Embryonic facial prominence (tissue), 1 donor: Measurements from ENCODE around the gene HIVEP3.

Source experiments
- DNase-seq: peaks from one replicate; pipeline ENCODE4 v3.0.0-alpha.2; 2016; ENCODE audit errors: extremely low spot score

HIVEP3 gene

GRCh38 chr1:41813226-41813625, 105.5 kb downstream of the HIVEP3 start:
- no peak for DNase-seq

GRCh38 chr1:41812453-41812852, 106.3 kb downstream of the HIVEP3 start:
- DNase-seq, result no peak

GRCh38 chr1:41812051-41812450, 106.7 kb downstream of the HIVEP3 start:
- no peak for DNase-seq

GRCh38 chr1:41811051-41811795, 107.5 kb downstream of the HIVEP3 start:
- no peak for DNase-seq

GRCh38 chr1:41810446-41810845, 108.3 kb downstream of the HIVEP3 start:
- no peak for DNase-seq

GRCh38 chr1:41809692-41810091, 109.0 kb downstream of the HIVEP3 start:
- no peak for DNase-seq

GRCh38 chr1:41807390-41807789, 111.3 kb downstream of the HIVEP3 start:
- DNase-seq, result no peak

- no peak for DNase-seq
Measured at GRCh38 chr1:41806472-41807155, 112.1 kb downstream of the HIVEP3 start.

GRCh38 chr1:41805771-41806471, 112.8 kb downstream of the HIVEP3 start:
- DNase-seq, result no peak

- no peak for DNase-seq
Measured at GRCh38 chr1:41804176-41804575, 114.5 kb downstream of the HIVEP3 start.

- DNase-seq, result no peak
Measured at GRCh38 chr1:41803656-41804055, 115.1 kb downstream of the HIVEP3 start.

- no peak for DNase-seq
Measured at GRCh38 chr1:41802532-41803501, 115.9 kb downstream of the HIVEP3 start.

- no peak for DNase-seq
Measured at GRCh38 chr1:41800311-41800829, 118.4 kb downstream of the HIVEP3 start.

GRCh38 chr1:41799723-41800122, 119.0 kb downstream of the HIVEP3 start:
- no peak for DNase-seq

- no peak for DNase-seq
Measured at GRCh38 chr1:41799205-41799604, 119.5 kb downstream of the HIVEP3 start.

- DNase-seq, result no peak
Measured at GRCh38 chr1:41795205-41795762, 123.4 kb downstream of the HIVEP3 start.

GRCh38 chr1:41794031-41794430, 124.7 kb downstream of the HIVEP3 start:
- DNase-seq, result no peak

- no peak for DNase-seq
Measured at GRCh38 chr1:41792485-41792770, 126.3 kb downstream of the HIVEP3 start.

- DNase-seq, result no peak
Measured at GRCh38 chr1:41791667-41792484, 126.8 kb downstream of the HIVEP3 start.

- DNase-seq, result no peak
Measured at GRCh38 chr1:41790351-41790750, 128.4 kb downstream of the HIVEP3 start.
